Spinal cord (tissue), 10 donors: ENCODE results near the gene FOXL2. TPM values are rescaled to one million over a fixed set of nuclear protein-coding genes. Genes with fewer than 3 reads are reported as not detected.
"Not testable (repeated sequence)": the region's sequence is repeated elsewhere in the genome, so short reads cannot be mapped to it uniquely, and the experiment has no call there.

Source experiments
- DNase-seq, 6 donors: peaks; one replicate each; pipeline versions ENCODE4 v3.0.0 to v3.0.0-alpha.2; 2013 to 2015; ENCODE audit warnings: low spot score in 6 of 6, low read depth in 4 of 6
- H3K27ac ChIP-seq: one replicate; pipeline ENCODE4 v1.5.1; 2013; ENCODE audit warnings: low read depth, low read length, control low read depth
- H3K27me3 ChIP-seq: one replicate; pipeline ENCODE4 v1.6.1; 2013; ENCODE audit warnings: low read length; ENCODE audit not compliant: control insufficient read depth, insufficient read depth
- H3K36me3 ChIP-seq: one replicate; pipeline ENCODE4 v1.6.1; 2013; ENCODE audit warnings: low read length; ENCODE audit not compliant: control insufficient read depth, insufficient read depth
- H3K4me1 ChIP-seq: one replicate; pipeline ENCODE4 v1.6.1; 2013; ENCODE audit warnings: low read length; ENCODE audit not compliant: control insufficient read depth, insufficient read depth
- H3K4me3 ChIP-seq: one replicate; pipeline ENCODE4 v1.5.1; 2013; ENCODE audit warnings: low read depth, low read length, control low read depth
- H3K9me3 ChIP-seq: one replicate; pipeline ENCODE4 v1.6.1; 2013; ENCODE audit warnings: low read length; ENCODE audit not compliant: control insufficient read depth, insufficient read depth
- WGBS: methylation state at CpG from one replicate; pipeline ENCODE4 v1.1.5; 2013; ENCODE audit warnings: missing lambda C conversion rate; ENCODE audit not compliant: insufficient coverage; 5-methylcytosine and 5-hydroxymethylcytosine counted together
- polyA plus RNA-seq, 2 donors: library from polyadenylated mRNA; unstranded; fragments of 120-200 nt; gene quantifications; one replicate each; pipeline ENCODE4 v1.2.1, GENCODE V29; 2013; ENCODE audit not compliant: insufficient read length in 2 of 2
- total RNA-seq, 2 donors: library from RNA; depleted of rRNA in 1 of 2; stranded (reverse); fragments of 120-200 nt in 1 of 2; fragments of >200 nt in 1 of 2; gene quantifications; one replicate each; pipeline versions ENCODE4 v1.2.3 to v1.2.4, GENCODE V29; 2013 to 2014
- donor health status: healthy.

Gene FOXL2
- total and polyA plus RNA-seq, 4 donors, result 0.30 to 1.2 (median 0.90) TPM

DNA sequence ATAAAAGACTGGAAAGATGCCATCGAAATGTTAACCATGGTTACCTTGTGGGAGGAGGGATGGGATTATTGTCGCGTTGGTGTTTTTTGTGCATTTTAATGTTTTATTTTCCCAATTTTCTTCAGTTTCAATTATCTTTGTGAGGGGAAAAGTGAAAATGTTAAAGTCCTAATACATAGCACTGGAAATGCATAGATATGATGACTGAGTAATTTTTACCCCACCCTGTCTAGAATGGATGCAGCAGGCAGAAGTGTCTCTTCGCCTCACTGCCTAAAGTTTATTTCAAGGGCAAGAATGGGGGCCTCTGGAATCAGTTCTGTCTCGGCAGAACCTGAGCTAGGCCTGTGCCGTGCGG is 11.5 kb downstream of the FOXL2 start:
- Histone ChIP-seq H3K27me3 (peaks cover 66% of the 10 kb centered on the region), H3K4me1 (peaks cover 44% of the 10 kb centered on the region), H3K4me3 (peak overlapping the region; percentile 37), H3K36me3 (no peaks in the 10 kb centered on the region), H3K27ac (no peak overlapping the region), H3K9me3 (no peaks in the 10 kb centered on the region)
- DNase-seq, result no peak
- 32% methylated on average over 4 of the region's 7 CpGs for WGBS

DNA sequence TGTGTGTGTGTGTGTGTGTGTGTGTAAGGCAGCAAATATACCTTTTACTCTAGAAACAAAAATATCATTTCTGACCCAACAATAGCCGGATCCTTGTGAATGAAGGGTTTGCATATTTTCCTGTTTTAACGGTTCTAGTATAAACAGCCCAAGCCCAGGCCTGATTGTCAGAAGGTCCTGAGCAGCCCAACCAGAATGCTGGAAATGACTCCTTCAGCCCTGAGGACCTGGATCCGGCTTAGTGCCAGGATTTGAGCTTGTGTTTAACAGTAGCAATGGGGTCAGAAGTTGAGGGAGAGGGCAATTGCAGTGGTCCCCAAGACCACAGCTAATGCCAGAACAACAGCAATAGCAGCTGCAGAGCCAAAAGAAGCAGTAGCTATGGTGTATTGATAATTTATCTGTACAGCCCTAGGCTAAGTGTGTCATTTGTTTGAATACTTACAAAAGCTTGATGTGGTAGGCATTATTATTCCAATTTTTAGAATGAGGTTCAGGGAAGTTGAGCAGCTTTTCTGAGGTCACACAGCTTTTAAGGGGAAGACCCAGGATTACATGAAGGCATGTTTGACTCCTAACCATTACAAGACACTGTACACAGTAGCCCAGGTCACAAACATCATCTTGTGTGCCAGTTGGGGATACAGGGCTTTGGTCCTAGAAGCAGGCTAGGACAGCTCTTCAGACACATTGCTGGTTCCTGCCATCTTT is 12.8 kb downstream of the FOXL2 start:
- Histone ChIP-seq H3K27me3 (peaks cover 52% of the 10 kb centered on the region), H3K4me3 (no peak overlapping the region), H3K27ac (no peak overlapping the region), H3K9me3 (no peaks in the 10 kb centered on the region), H3K36me3 (no peaks in the 10 kb centered on the region), H3K4me1 (peaks cover 33% of the 10 kb centered on the region)
- 71% methylated on average over 3 of the region's 3 CpGs for WGBS
- peak in 1 of 6 donors; percentile 30 for DNase-seq

DNA sequence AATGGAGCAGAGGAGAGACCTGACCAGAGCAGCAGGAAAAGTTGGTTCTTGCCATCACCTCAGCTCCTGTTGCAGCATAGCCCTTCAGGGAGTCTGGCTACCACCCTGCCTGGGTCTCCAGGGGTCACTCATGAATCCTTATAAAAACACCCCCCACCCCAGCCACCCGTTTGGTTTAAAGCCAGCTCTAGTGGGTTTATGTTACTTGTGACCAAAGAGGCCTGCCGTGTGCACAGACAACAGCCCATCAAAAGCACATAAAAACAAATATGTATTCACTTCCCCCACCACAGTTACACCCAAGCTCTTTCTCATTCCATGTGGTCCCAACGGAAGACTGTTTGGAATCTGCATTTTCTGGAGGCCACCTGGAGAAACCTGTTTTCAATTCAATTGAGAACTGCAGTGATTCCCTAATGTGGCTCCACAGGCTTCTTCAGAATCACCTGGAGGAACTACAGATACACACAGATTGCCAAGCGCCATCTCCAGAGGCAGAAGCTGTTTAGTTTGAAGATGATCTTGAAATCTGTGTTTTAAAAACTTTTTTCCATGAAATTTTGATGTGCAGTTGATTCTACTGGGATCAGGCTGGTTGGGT is 13.8 kb downstream of the FOXL2 start:
- H3K9me3 ChIP-seq, result no peaks in the 10 kb centered on the region
- H3K4me3 ChIP-seq, result no peak overlapping the region
- H3K36me3 ChIP-seq, result no peaks in the 10 kb centered on the region
- H3K27me3 ChIP-seq, result peaks cover 43% of the 10 kb centered on the region
- H3K4me1 ChIP-seq, result peaks cover 25% of the 10 kb centered on the region
- no peak for DNase-seq
- whole genome bisulfite sequencing, result 63% methylated on average over 3 of the region's 4 CpGs
- no peak overlapping the region for H3K27ac ChIP-seq

DNA sequence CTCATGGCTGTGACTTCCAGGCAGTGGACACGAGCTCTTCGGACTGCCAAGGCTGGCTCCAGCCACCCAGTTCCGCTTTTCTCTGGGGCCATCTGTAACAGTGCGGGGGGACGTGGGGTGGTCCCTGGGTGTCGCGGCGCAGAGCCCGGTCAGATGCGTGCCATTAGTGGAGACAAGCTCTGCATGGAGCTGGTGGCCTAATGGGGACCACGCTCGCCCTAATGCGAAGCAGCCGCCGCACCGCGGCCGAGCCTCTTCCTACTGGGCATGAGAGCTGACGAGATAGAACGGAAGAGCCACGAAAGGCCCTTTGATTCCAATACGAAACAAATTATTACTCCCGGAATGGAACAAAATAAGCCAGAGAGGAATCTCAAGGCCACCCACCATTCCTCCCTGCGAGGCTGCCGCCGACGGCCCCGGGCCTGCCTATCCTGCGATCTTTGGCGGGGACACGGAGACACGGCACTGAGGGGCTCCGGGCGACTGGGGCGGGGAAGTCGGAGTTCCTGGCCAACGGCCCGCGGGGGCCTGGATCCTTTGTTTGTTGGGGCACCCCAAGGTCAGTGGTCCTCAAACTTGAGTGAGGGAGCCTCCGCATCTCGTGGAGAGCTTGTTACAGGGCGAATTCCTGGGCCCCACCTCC is 18.1 kb downstream of the FOXL2 start:
- Histone ChIP-seq H3K36me3 (no peaks in the 10 kb centered on the region), H3K9me3 (no peaks in the 10 kb centered on the region), H3K27me3 (peaks cover 4% of the 10 kb centered on the region), H3K4me1 (no peaks in the 10 kb centered on the region), H3K4me3 (no peak overlapping the region), H3K27ac (no peak overlapping the region)
- 96% methylated on average over 42 of the region's 42 CpGs for WGBS
- no peak for DNase-seq

DNA sequence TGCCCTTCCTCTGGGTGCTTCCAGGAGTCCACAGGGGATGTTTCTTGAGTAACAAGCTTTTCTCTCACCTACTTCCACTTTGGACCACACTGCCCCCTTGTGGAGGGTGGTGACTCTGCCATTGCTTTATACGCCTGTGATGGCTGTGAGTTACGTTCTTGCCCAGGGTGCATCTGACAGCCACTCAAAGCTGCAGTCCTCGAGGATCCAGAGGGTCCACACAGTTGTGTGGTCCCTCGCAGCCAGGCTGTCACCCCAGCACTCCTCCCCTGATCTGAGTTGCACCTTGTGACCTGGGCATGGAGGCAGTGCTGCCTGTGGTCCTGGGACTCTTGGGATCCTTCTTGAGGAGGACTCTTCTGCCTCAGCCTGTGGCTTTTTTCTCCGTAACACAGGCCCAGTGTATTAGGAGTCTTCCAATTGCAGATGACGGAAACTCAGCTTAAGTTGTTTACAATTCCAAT is 23.4 kb downstream of the FOXL2 start:
- peak in 2 of 6 donors; percentile 76 to 80 for DNase-seq
- Histone ChIP-seq H3K4me1 (no peaks in the 10 kb centered on the region), H3K27me3 (peaks cover 6% of the 10 kb centered on the region), H3K27ac (no peak overlapping the region), H3K4me3 (no peak overlapping the region), H3K9me3 (no peaks in the 10 kb centered on the region), H3K36me3 (no peaks in the 10 kb centered on the region)
- WGBS, result 17% methylated on average over 4 of the region's 6 CpGs

DNA sequence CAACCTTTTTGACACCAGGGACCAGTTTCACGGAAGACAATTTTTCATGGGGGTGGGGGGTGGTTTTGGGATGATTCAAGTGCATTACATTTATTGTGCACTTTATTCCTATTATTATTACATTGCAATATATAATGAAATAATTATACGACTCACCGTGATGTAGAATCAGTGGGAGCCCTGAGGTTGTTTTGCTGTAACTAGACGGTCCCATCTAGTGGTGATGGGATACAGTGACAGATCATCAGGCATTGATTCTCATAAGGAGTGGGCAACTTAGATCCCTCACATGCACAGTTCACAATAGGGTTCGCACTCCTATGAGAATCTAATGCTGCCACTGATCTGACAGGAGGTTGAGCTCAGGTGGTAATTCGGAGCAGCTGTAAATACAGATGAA is 24.5 kb downstream of the FOXL2 start:
- DNase-seq, H3K27ac ChIP-seq, H3K4me1 ChIP-seq, H3K27me3 ChIP-seq, H3K4me3 ChIP-seq, H3K9me3 ChIP-seq, H3K36me3 ChIP-seq: not testable (repeated sequence)
- WGBS, result 92% methylated on average over 2 of the region's 6 CpGs

DNA sequence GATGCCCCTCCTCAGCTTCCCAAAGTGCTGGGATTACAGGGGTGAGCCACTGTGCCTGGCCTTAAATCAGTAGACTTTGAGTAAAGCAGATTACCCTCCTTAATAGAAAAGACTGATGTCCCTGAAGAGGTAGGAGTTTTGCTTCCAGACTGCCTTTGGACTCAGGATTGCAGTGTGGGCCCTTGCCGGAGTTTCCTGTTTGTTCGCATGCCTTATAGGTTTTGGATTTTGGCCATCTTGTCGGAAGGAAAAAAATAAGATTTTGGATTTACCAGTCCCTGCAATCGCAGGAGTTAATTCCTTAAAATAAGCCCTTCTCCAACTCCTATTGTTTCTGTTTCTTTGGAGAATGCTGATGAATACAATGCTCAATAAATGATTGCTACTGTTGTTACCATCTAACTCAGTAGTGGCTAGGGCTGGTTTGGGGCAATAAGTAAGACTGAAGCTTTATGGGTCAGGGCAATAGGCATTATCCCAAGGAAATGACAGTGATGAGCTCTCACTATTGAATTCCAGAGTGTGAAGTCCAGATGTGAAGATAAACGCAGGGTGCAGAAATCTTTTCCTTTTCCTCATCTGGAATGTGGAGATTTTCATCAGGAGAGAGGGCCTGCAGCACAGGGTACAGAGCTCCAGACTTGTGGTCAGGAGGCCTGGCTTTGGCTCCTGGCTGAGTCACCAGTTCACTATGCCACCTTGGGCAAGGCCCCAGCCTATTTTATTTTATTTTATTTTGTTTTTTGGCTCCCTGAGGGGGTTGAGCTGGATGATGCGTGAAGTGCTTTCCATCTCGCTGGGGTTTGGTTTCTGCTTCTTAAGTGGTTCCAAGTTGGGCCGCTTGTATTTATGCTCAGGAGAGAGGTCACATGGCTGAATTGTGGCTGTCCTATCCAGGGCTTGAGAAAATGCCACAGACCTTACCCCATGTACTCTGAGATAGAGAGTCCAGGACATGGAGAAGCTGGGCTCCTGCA is 25.3 kb downstream of the FOXL2 start:
- Histone ChIP-seq H3K27ac (no peak overlapping the region), H3K27me3 (peaks cover 6% of the 10 kb centered on the region), H3K36me3 (no peaks in the 10 kb centered on the region), H3K4me1 (peaks cover 3% of the 10 kb centered on the region), H3K4me3 (no peak overlapping the region), H3K9me3 (no peaks in the 10 kb centered on the region)
- WGBS, result 30% methylated on average over 2 of the region's 8 CpGs
- DNase-seq, result no peak

DNA sequence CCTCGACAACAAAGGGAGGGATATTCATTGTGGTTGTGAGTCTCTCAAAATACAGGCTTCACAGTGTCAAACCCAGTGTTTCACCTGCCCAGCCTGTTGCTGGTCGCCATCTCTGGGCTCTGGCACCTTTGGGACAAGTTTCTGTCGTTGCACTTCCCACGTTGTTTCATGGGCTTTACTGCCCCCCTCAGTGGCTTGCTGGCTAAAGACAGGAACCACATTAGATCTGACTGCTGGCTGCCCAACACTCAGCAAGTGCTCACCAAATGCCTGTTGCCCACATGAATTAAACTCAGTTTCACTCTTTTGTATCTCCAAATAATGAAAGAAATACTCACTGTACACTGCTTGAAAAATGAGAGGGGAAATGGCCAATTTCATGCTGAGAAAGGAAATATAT is 27.6 kb downstream of the FOXL2 start:
- no peak for DNase-seq
- H3K9me3 ChIP-seq, result no peaks in the 10 kb centered on the region
- H3K4me3 ChIP-seq, result no peak overlapping the region
- H3K27ac ChIP-seq, result no peak overlapping the region
- H3K27me3 ChIP-seq, result peaks cover 3% of the 10 kb centered on the region
- no peaks in the 10 kb centered on the region for H3K36me3 ChIP-seq
- peaks cover 20% of the 10 kb centered on the region for H3K4me1 ChIP-seq
- 65% methylated on average over 4 of the region's 4 CpGs for WGBS

DNA sequence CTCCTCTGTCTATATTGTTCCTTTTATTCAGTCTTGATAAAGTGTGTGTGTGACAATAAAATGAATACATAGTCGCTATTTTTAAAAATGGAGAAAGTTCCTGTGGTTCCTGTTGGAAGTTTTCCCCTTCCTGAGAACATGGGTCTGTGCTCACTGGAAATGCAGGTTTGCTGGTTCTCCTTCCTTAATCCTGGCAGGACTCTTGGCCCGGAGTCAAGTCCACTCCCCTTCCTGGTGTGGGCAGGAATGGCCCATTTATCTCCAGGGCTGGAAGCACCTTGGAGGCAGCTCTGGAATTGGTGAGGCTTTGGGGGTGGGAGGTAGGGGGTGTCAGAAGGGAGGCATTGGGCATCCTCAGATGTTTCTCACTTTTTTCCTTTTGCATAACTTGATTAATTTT is 30.1 kb downstream of the FOXL2 start:
- Histone ChIP-seq H3K4me1 (peaks cover 20% of the 10 kb centered on the region), H3K9me3 (no peaks in the 10 kb centered on the region), H3K27ac (no peak overlapping the region), H3K4me3 (no peak overlapping the region), H3K27me3 (no peaks in the 10 kb centered on the region), H3K36me3 (no peaks in the 10 kb centered on the region)
- 100% methylated on average over 1 of the region's 2 CpGs for WGBS
- no peak for DNase-seq
